ENCODE results near the gene FGF18. TPM values are rescaled to one million over a fixed set of nuclear protein-coding genes. Genes with fewer than 3 reads are reported as not detected.

FGF18 gene
- total and polyA plus RNA-seq, 4 donors: 1.8 to 3.4 (median 2.5) TPM

DNA sequence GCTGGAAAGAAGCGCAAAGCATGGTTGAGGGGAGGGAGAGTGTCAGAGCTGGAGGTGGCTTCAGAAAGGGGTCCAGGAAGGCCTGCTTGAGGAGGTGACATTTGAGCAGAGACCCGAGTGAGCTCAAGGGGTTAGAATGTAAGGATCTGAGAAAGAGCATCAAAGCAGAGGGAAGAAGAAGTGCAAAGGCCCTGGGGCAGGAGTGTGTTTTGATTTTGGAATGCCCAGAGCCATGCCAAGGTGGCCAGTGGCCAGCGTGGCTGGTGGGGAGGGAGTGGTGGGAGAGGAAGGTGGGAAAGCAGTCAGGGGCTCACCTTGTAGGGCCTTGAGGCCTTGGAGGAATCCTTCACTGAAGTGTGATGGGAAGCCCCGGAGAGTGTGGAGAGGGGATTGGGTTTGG, 15.4 kb downstream of the FGF18 start:
- Histone ChIP-seq H3K27me3 (ENCODE audit: control insufficient read depth in 3 of 3, insufficient read depth in 3 of 3, low read length in 2 of 3) (no peaks in the 10 kb centered on the region), H3K9me3 (ENCODE audit: control insufficient read depth in 4 of 4, insufficient read depth in 3 of 4, low read length in 3 of 4) (no peaks in the 10 kb centered on the region), H3K27ac (ENCODE audit: low read depth in 1 of 2, low read length in 1 of 2) (no peak overlapping the region), H3K4me3 (no peak overlapping the region), H3K9ac (ENCODE audit: insufficient read depth in 1 of 2, low read length in 2 of 2) (no peak overlapping the region), H3K36me3 (ENCODE audit: control insufficient read depth in 4 of 4, insufficient read depth in 4 of 4, low read length in 4 of 4) (no peaks in the 10 kb centered on the region), H3K4me1 (ENCODE audit: control insufficient read depth in 5 of 5, insufficient read depth in 5 of 5, low read length in 5 of 5) (peaks cover 0 to 8% (median 0%) of the 10 kb centered on the region in 5 donors)
- ATAC-seq (ENCODE audit: insufficient read depth, low FRiP score): no peak
- WGBS, 2 donors: 96 to 98% methylated on average over 4 of the region's 4 CpGs
- DNase-seq: no peak
- TF ChIP-seq, protein P1, sequence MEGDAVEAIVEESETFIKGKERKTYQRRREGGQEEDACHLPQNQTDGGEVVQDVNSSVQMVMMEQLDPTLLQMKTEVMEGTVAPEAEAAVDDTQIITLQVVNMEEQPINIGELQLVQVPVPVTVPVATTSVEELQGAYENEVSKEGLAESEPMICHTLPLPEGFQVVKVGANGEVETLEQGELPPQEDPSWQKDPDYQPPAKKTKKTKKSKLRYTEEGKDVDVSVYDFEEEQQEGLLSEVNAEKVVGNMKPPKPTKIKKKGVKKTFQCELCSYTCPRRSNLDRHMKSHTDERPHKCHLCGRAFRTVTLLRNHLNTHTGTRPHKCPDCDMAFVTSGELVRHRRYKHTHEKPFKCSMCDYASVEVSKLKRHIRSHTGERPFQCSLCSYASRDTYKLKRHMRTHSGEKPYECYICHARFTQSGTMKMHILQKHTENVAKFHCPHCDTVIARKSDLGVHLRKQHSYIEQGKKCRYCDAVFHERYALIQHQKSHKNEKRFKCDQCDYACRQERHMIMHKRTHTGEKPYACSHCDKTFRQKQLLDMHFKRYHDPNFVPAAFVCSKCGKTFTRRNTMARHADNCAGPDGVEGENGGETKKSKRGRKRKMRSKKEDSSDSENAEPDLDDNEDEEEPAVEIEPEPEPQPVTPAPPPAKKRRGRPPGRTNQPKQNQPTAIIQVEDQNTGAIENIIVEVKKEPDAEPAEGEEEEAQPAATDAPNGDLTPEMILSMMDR (IDR thresholded peaks at IDR 0.05; ENCODE audit: control extremely low read depth, extremely low read depth): no peak

DNA sequence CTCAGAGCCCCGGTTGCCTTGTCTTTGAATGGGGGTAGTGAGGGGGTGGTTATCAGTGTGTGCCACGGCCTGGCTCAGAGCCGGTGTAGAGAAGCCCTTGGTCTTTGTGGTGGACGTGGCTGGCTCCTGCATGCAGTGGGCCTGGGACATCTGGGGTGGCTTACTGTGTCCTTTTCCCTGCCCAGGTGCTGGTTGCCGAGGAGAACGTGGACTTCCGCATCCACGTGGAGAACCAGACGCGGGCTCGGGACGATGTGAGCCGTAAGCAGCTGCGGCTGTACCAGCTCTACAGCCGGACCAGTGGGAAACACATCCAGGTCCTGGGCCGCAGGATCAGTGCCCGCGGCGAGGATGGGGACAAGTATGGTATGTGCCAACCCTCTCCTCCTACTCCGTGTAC, 16.5 kb downstream of the FGF18 start:
- WGBS, 2 donors: 93 to 96% methylated on average over 20 of the region's 20 CpGs
- TF ChIP-seq, protein P1 (IDR thresholded peaks at IDR 0.05; ENCODE audit: control extremely low read depth, extremely low read depth): no peak
- H3K9me3 ChIP-seq (ENCODE audit: control insufficient read depth in 4 of 4, insufficient read depth in 3 of 4, low read length in 3 of 4): no peaks in the 10 kb centered on the region
- no peak overlapping the region for H3K27ac ChIP-seq (ENCODE audit: low read depth in 1 of 2, low read length in 1 of 2)
- no peaks in the 10 kb centered on the region for H3K27me3 ChIP-seq (ENCODE audit: control insufficient read depth in 3 of 3, insufficient read depth in 3 of 3, low read length in 2 of 3)
- no peak overlapping the region for H3K9ac ChIP-seq (ENCODE audit: insufficient read depth in 1 of 2, low read length in 2 of 2)
- peaks cover 0 to 8% (median 0%) of the 10 kb centered on the region in 5 donors for H3K4me1 ChIP-seq (ENCODE audit: control insufficient read depth in 5 of 5, insufficient read depth in 5 of 5, low read length in 5 of 5)
- no peak overlapping the region for H3K4me3 ChIP-seq
- no peak for DNase-seq
- H3K36me3 ChIP-seq (ENCODE audit: control insufficient read depth in 4 of 4, insufficient read depth in 4 of 4, low read length in 4 of 4): no peaks in the 10 kb centered on the region
- no peak for ATAC-seq (ENCODE audit: insufficient read depth, low FRiP score)

DNA sequence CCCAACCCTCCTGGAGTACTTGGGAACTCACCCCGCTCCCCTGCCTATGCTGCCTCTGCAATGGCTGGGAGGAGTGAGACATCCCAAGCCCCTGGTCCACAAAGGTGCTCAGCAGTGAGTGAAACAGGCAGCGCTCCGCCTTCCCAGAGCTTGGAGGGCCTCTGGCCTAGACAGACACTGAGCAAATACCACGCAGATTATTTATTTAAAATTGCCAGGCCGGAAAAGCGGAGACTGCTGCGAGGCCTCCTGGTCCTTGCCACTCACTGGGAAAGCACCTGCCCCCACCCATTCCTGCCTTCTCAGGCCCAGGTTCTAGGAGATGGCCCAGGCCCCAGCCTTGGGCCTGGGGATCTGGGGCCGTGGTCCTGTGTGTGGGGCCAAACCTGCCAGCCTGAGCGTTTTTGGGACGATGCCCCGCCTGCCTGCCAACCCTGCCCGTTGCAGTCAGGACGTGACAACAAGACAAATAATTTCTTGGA, 17.4 kb downstream of the FGF18 start:
- TF ChIP-seq, protein P1 (IDR thresholded peaks at IDR 0.05; ENCODE audit: control extremely low read depth, extremely low read depth): no peak

DNA sequence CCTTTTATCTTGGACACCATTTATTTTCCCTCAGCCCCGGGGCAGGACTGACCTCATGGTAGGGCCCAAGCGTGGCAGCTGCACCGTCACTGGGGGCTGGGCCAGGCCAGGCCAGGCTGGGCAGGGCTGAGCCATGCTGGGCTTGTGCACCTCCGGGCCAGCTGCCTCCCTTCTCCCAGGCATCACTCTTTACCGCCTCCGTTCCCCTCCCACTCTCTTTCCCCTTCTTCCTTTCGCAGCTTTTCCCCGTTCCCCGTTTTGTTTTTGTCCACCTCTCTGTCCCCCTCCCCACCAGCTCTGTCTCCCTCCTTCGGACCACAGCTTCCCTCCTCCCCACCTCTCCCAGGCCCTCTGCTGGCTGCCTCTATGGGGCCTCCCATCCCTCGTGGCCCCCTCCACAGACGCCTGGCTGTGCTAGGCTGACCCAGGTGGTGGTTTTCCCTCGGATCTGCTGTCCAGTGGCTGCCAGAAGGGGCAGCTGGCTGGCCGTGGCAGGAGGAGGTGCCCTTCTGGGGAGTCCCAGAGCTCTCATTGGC, 17.9 kb downstream of the FGF18 start:
- Histone ChIP-seq H3K9me3 (ENCODE audit: control insufficient read depth in 4 of 4, insufficient read depth in 3 of 4, low read length in 3 of 4) (no peaks in the 10 kb centered on the region), H3K4me1 (ENCODE audit: control insufficient read depth in 5 of 5, insufficient read depth in 5 of 5, low read length in 5 of 5) (peaks cover 0 to 14% (median 0%) of the 10 kb centered on the region in 5 donors), H3K27ac (ENCODE audit: low read depth in 1 of 2, low read length in 1 of 2) (peak overlapping the region in 1 of 2 donors; percentile 12), H3K4me3 (no peak overlapping the region), H3K9ac (ENCODE audit: insufficient read depth in 1 of 2, low read length in 2 of 2) (no peak overlapping the region), H3K27me3 (ENCODE audit: control insufficient read depth in 3 of 3, insufficient read depth in 3 of 3, low read length in 2 of 3) (no peaks in the 10 kb centered on the region), H3K36me3 (ENCODE audit: control insufficient read depth in 4 of 4, insufficient read depth in 4 of 4, low read length in 4 of 4) (no peaks in the 10 kb centered on the region)
- DNase-seq: no peak
- TF ChIP-seq, protein P1 (IDR thresholded peaks at IDR 0.05; ENCODE audit: control extremely low read depth, extremely low read depth): no peak
- ATAC-seq (ENCODE audit: insufficient read depth, low FRiP score): no peak
- WGBS, 2 donors: 70 to 78% methylated on average over 13 to 14 of the region's 14 CpGs

More for the DNA sequence above, 17.4 kb downstream of the FGF18 start:
- DNase-seq (peak; percentile 19 to 55 (median 43)), ATAC-seq (ENCODE audit: insufficient read depth, low FRiP score) (no peak)
- no peak overlapping the region for H3K4me3 ChIP-seq
- H3K9ac ChIP-seq (ENCODE audit: insufficient read depth in 1 of 2, low read length in 2 of 2): no peak overlapping the region
- no peaks in the 10 kb centered on the region for H3K9me3 ChIP-seq (ENCODE audit: control insufficient read depth in 4 of 4, insufficient read depth in 3 of 4, low read length in 3 of 4)
- H3K4me1 ChIP-seq (ENCODE audit: control insufficient read depth in 5 of 5, insufficient read depth in 5 of 5, low read length in 5 of 5): peaks cover 0 to 8% (median 0%) of the 10 kb centered on the region in 5 donors
- no peaks in the 10 kb centered on the region for H3K36me3 ChIP-seq (ENCODE audit: control insufficient read depth in 4 of 4, insufficient read depth in 4 of 4, low read length in 4 of 4)
- WGBS, 2 donors: 63 to 85% methylated on average over 13 of the region's 13 CpGs
- no peaks in the 10 kb centered on the region for H3K27me3 ChIP-seq (ENCODE audit: control insufficient read depth in 3 of 3, insufficient read depth in 3 of 3, low read length in 2 of 3)
- H3K27ac ChIP-seq (ENCODE audit: low read depth in 1 of 2, low read length in 1 of 2): no peak overlapping the region

Measured in lung (tissue), 12 donors.